Gastroesophageal sphincter (tissue), 4 donors: ENCODE data around the gene MCC. TPM values are rescaled to one million over a fixed set of nuclear protein-coding genes. Genes with fewer than 3 reads are reported as not detected.

Experiments used
- ATAC-seq: fragments of 150-250 bp; one replicate; pipeline ENCODE4 v1.9.1; 2016; ENCODE audit warnings: mild to moderate bottlenecking, moderate library complexity
- H3K27ac ChIP-seq, 4 donors: fragments of 200-600 bp; sonication (generic) in 3 of 4; 1 replicate in 3 of 4; 2 replicates in 1 of 4; pipeline ENCODE4 v1.5.1; 2016 to 2019
- H3K27me3 ChIP-seq: fragments of 200-600 bp; sonication (generic); one replicate; pipeline ENCODE4 v1.5.1; 2019
- H3K36me3 ChIP-seq, 2 donors: fragments of 200-600 bp; sonication (generic); one replicate each; pipeline ENCODE4 v1.5.1; 2019; ENCODE audit warnings: control low read depth in 1 of 2
- H3K4me1 ChIP-seq, 3 donors: fragments of 200-600 bp; sonication (generic); 1 replicate in 2 of 3; 2 replicates in 1 of 3; pipeline ENCODE4 v1.5.1; 2016 to 2019; ENCODE audit warnings: control low read depth in 2 of 3
- H3K4me3 ChIP-seq, 2 donors: fragments of 200-600 bp; sonication (generic); one replicate each; pipeline ENCODE4 v1.5.1; 2019; ENCODE audit warnings: mild to moderate bottlenecking in 1 of 2, moderate library complexity in 1 of 2
- H3K9me3 ChIP-seq, 3 donors: fragments of 200-600 bp; sonication (generic); one replicate each; pipeline ENCODE4 v1.5.1; 2017 to 2019; ENCODE audit warnings: control low read depth in 2 of 3
- EP300 ChIP-seq: sonication (generic); formaldehyde crosslinking; IDR thresholded peaks from one replicate; pipeline ENCODE4 v1.6.1; 2017; ENCODE audit warnings: antibody characterized with exemption, mild to moderate bottlenecking
- POLR2A ChIP-seq, 2 donors: fragments of 450-650 bp; IDR thresholded peaks; one replicate each; pipeline ENCODE4 v1.6.1; 2017; ENCODE audit warnings: antibody characterized with exemption in 2 of 2, mild to moderate bottlenecking in 2 of 2, moderate library complexity in 1 of 2
- POLR2AphosphoS5 ChIP-seq: sonication (generic); formaldehyde crosslinking; IDR thresholded peaks from one replicate; pipeline ENCODE4 v1.6.1; 2017; ENCODE audit warnings: antibody characterized with exemption
- WGBS, 2 donors: methylation state at CpG; one replicate each; pipeline ENCODE4 v1.1.5; 2018; ENCODE audit warnings: low coverage in 1 of 2; 5-methylcytosine and 5-hydroxymethylcytosine counted together
- total RNA-seq, 4 donors: library from RNA; depleted of rRNA; stranded (reverse); fragments of >200 nt; gene quantifications; one replicate each; pipeline ENCODE4 v1.1.0, GENCODE V29; 2016
- TF ChIP-seq, protein P1 (sequence below), 4 experiments: fragments of 200-600 bp in 2 of 4; fragments of 450-650 bp in 2 of 4; sonication (generic) in 1 of 4; IDR thresholded peaks; one replicate each; pipeline ENCODE4 v1.5.1; 2017 to 2019; ENCODE audit warnings: antibody characterized with exemption in 4 of 4, mild to moderate bottlenecking in 2 of 4, moderate library complexity in 2 of 4

Gene MCC
- total RNA-seq, 4 donors from 2014 or later, result 20.5 to 28.7 (median 23.5) TPM

DNA sequence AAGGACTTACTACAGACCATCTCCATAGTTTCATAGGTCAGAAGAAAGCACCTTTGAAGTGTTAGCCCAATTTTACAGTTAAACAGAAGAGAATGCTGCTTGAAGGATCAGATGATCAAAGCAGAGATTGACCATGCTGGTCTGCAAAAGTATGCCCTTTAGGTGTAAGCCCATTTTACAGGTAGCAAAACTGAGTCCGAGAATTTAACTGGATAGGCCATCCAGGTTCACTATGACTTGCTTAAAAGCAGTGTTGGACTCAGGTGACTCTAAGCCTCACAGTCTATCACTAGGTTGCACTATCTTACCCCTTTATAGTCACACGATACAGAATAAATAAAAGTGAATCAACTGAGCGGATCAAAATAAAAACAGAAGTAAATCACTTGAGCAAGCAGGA, 299.0 kb downstream of the MCC start:
- 89 to 96% methylated on average over 3 of the region's 3 CpGs for WGBS, 2 donors
- H3K36me3 ChIP-seq, result no peaks in the 10 kb centered on the region

GRCh38 chr5:113188436-113188835, 299.8 kb downstream of the MCC start:
- H3K36me3 ChIP-seq, result no peaks in the 10 kb centered on the region
- peaks cover 0 to 5% (median 0%) of the 10 kb centered on the region in 3 donors for H3K4me1 ChIP-seq
- no peak overlapping the region for H3K27ac ChIP-seq
- peaks cover 0 to 6% (median 0%) of the 10 kb centered on the region in 3 donors for H3K9me3 ChIP-seq
- TF ChIP-seq POLR2AphosphoS5, result no peak
- TF ChIP-seq POLR2A (IDR thresholded peaks at IDR 0.05), result no peak
- TF ChIP-seq EP300, result no peak
- TF ChIP-seq, protein P1, sequence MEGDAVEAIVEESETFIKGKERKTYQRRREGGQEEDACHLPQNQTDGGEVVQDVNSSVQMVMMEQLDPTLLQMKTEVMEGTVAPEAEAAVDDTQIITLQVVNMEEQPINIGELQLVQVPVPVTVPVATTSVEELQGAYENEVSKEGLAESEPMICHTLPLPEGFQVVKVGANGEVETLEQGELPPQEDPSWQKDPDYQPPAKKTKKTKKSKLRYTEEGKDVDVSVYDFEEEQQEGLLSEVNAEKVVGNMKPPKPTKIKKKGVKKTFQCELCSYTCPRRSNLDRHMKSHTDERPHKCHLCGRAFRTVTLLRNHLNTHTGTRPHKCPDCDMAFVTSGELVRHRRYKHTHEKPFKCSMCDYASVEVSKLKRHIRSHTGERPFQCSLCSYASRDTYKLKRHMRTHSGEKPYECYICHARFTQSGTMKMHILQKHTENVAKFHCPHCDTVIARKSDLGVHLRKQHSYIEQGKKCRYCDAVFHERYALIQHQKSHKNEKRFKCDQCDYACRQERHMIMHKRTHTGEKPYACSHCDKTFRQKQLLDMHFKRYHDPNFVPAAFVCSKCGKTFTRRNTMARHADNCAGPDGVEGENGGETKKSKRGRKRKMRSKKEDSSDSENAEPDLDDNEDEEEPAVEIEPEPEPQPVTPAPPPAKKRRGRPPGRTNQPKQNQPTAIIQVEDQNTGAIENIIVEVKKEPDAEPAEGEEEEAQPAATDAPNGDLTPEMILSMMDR (IDR thresholded peaks at IDR 0.05), result no peak
- H3K4me3 ChIP-seq, result no peak overlapping the region
- no peaks in the 10 kb centered on the region for H3K27me3 ChIP-seq
- no peak for ATAC-seq

More for the DNA sequence above, 299.0 kb downstream of the MCC start:
- Histone ChIP-seq H3K27ac (no peak overlapping the region), H3K4me1 (peaks cover 0 to 5% (median 0%) of the 10 kb centered on the region in 3 donors), H3K27me3 (no peaks in the 10 kb centered on the region), H3K4me3 (no peak overlapping the region), H3K9me3 (peaks cover 0 to 6% (median 0%) of the 10 kb centered on the region in 3 donors)
- ATAC-seq, result no peak
- TF ChIP-seq, protein P1 (IDR thresholded peaks at IDR 0.05), result no peak
- TF ChIP-seq EP300, result no peak
- TF ChIP-seq POLR2A (IDR thresholded peaks at IDR 0.05), result no peak
- TF ChIP-seq POLR2AphosphoS5, result no peak

DNA sequence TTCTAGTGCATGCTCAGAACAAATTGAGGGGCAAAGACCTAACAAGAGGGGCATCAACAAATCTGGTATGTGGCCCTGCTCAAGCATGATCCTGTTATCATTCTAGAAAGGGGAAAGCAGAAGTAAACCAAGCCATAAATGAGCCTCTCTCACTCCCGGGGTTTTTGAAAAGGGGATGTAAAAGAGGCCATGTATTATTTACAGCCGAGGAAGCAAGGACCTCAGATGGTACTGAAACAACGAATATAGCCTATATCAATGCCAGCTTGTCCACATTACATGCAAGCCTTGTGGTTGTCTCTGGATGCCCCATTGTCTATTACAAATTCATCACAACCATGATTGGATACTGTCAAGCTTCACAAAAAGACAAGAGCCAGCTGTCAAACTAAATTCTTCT, 300.3 kb downstream of the MCC start:
- Histone ChIP-seq H3K9me3 (peaks cover 0 to 3% (median 0%) of the 10 kb centered on the region in 3 donors), H3K36me3 (no peaks in the 10 kb centered on the region), H3K27ac (no peak overlapping the region), H3K27me3 (no peaks in the 10 kb centered on the region), H3K4me1 (peaks cover 0 to 5% (median 0%) of the 10 kb centered on the region in 3 donors), H3K4me3 (no peak overlapping the region)
- TF ChIP-seq, protein P1 (IDR thresholded peaks at IDR 0.05), result no peak
- TF ChIP-seq POLR2A (IDR thresholded peaks at IDR 0.05), result no peak
- no peak for TF ChIP-seq EP300
- TF ChIP-seq POLR2AphosphoS5, result no peak
- ATAC-seq, result no peak
- WGBS, 2 donors, result 70 to 94% methylated on average over 3 of the region's 3 CpGs

DNA sequence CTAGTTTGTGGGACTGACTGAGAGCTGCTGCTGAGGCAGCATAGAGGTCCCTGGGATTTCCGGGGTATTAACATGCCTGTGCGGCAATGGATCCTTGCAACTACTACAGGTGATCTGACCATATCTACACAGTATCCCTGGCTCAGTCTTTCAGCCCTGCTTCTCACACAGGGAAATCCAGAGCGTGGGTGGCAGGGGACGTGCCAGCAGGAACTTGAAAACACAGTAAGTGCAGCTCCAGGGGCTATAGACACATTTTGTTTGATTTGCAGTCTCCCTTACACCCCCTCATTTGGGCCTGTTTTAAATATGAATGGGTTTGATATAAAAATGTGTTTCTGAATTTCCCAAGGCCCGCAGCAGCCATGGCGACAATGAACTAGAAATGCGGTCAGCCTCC, 302.2 kb downstream of the MCC start:
- H3K27me3 ChIP-seq, result no peaks in the 10 kb centered on the region
- no peak for TF ChIP-seq POLR2AphosphoS5
- no peak for TF ChIP-seq EP300
- TF ChIP-seq, protein P1 (IDR thresholded peaks at IDR 0.05), result no peak
- TF ChIP-seq POLR2A (IDR thresholded peaks at IDR 0.05), result no peak
- peaks cover 0 to 10% (median 0%) of the 10 kb centered on the region in 3 donors for H3K4me1 ChIP-seq
- H3K36me3 ChIP-seq, result no peaks in the 10 kb centered on the region
- ATAC-seq, result no peak
- no peak overlapping the region for H3K4me3 ChIP-seq
- WGBS, 2 donors, result 81 to 85% methylated on average over 4 of the region's 7 CpGs
- H3K27ac ChIP-seq, result no peak overlapping the region
- no peaks in the 10 kb centered on the region for H3K9me3 ChIP-seq

- TF ChIP-seq POLR2AphosphoS5 (no peak), EP300 (no peak), POLR2A (IDR thresholded peaks at IDR 0.05) (no peak)
- TF ChIP-seq, protein P1 (IDR thresholded peaks at IDR 0.05), result no peak
- ATAC-seq, result no peak
- WGBS, 2 donors, result 92 to 100% methylated on average over 2 of the region's 2 CpGs
- Histone ChIP-seq H3K4me3 (no peak overlapping the region), H3K9me3 (no peaks in the 10 kb centered on the region), H3K27me3 (no peaks in the 10 kb centered on the region), H3K4me1 (peaks cover 0 to 25% (median 0%) of the 10 kb centered on the region in 3 donors), H3K36me3 (no peaks in the 10 kb centered on the region), H3K27ac (no peak overlapping the region)
Measured at GRCh38 chr5:113183694-113184093, 304.6 kb downstream of the MCC start.
